DOHH2 (cell line): Measurements from ENCODE around the gene LCE1E.
A peak's percentile ranks its signal among the peaks of the same experiment; 100 is the strongest.

Experiments
- H3F3A ChIP-seq: fragments of 200-600 bp; sonication (generic), shearing (Covaris generic); 2 replicates; pipeline ENCODE4 v1.6.0; 2016; ENCODE audit warnings: antibody characterized with exemption, mild to moderate bottlenecking; ENCODE audit not compliant: control insufficient read depth, insufficient read depth
- H3K27ac ChIP-seq: fragments of 200-600 bp; sonication (generic); 2 replicates; pipeline ENCODE4 v1.5.1; 2014; ENCODE audit warnings: low read depth, mild to moderate bottlenecking, low read length, moderate library complexity
- H3K27me3 ChIP-seq: fragments of 200-600 bp; sonication (generic); 2 replicates; pipeline ENCODE4 v1.6.1; 2014; ENCODE audit warnings: mild to moderate bottlenecking, low read length, mixed read lengths; ENCODE audit not compliant: control insufficient read depth
- H3K36me3 ChIP-seq: fragments of 200-600 bp; sonication (generic); 2 replicates; pipeline ENCODE4 v1.6.1; 2014; ENCODE audit warnings: mild to moderate bottlenecking, low read length, moderate library complexity, mixed read lengths; ENCODE audit not compliant: control insufficient read depth
- H3K4me1 ChIP-seq: fragments of 200-600 bp; sonication (generic); 2 replicates; pipeline ENCODE4 v1.6.1; 2014; ENCODE audit warnings: mild to moderate bottlenecking, low read length, mixed read lengths; ENCODE audit not compliant: control insufficient read depth
- H3K4me2 ChIP-seq: fragments of 200-600 bp; sonication (generic); 2 replicates; pipeline ENCODE4 v1.6.0; 2014; ENCODE audit warnings: mild to moderate bottlenecking, low read length, moderate library complexity
- H3K4me3 ChIP-seq: fragments of 200-600 bp; sonication (generic); 2 replicates; pipeline ENCODE4 v1.5.1; 2014; ENCODE audit warnings: mild to moderate bottlenecking, low read length, mixed read lengths
- H3K79me2 ChIP-seq: fragments of 200-600 bp; sonication (generic); 2 replicates; pipeline ENCODE4 v1.6.1; 2014; ENCODE audit warnings: mild to moderate bottlenecking, low read length, mixed read lengths; ENCODE audit not compliant: control insufficient read depth
- H3K9me2 ChIP-seq: fragments of 200-600 bp; sonication (generic); replicated peaks from 2 replicates; pipeline ENCODE4 v1.6.1; 2014; ENCODE audit warnings: mild to moderate bottlenecking, low read length, mixed read lengths; ENCODE audit not compliant: control insufficient read depth
- H3K9me3 ChIP-seq: fragments of 200-600 bp; sonication (generic); 2 replicates; pipeline ENCODE4 v1.6.1; 2014; ENCODE audit warnings: antibody characterized with exemption, low read length, mixed read lengths; ENCODE audit not compliant: control insufficient read depth, insufficient read depth
- H4K20me1 ChIP-seq: fragments of 200-600 bp; sonication (generic); 2 replicates; pipeline ENCODE4 v1.6.0; 2014; ENCODE audit warnings: low read depth, mild to moderate bottlenecking, antibody characterized with exemption, low read length, moderate library complexity; ENCODE audit not compliant: control insufficient read depth, insufficient read depth
- EZH2phosphoT487 ChIP-seq: fragments of 200-600 bp; sonication (generic); IDR thresholded peaks from 2 replicates; pipeline ENCODE4 v1.6.1; 2017; ENCODE audit warnings: borderline replicate concordance, mild to moderate bottlenecking, antibody characterized with exemption, low read length, moderate library complexity, mixed read lengths
- TF ChIP-seq, protein P1 (sequence below): fragments of 200-600 bp; sonication (generic); IDR thresholded peaks from one replicate; pipeline ENCODE4 v1.5.1; 2014; ENCODE audit warnings: antibody characterized with exemption, mild to moderate bottlenecking, low read depth, low read length; ENCODE audit not compliant: poor library complexity, severe bottlenecking

Gene LCE1E

DNA sequence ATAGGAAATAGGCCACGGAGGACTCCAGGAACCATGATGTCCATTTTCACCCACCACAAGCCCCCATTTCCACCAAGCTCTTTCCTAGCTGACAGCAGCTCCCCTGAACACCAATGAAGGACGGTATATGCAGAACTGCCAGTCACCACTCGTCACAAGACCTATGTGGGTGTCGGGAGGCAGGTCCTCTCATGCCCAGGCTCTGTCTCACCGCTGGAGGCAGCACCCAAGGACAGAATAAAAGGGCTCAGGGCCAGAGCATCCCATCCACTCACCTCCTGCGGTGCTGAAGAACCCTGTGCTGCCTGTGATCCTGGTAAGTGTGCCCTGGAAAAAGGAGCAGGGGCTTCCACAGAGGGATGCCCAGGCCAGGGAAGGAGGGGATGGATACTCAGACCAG, 11.2 kb upstream of the LCE1E start, which contains the start of gene LCE1F:
LCE1F (plus strand) TSS at position 266 of the 400 bp plus-strand sequence. CDS start 1,232 bp downstream, outside the sequence.
- no peaks in the 10 kb centered on the region for H3K9me3 ChIP-seq
- no peaks in the 10 kb centered on the region for H3K36me3 ChIP-seq
- H3K27ac ChIP-seq = no peak within 1 kb of the TSS
- no peak within 1 kb of the TSS for H3K4me3 ChIP-seq
- H3K9me2 ChIP-seq = no peaks in the 10 kb centered on the region
- TF ChIP-seq, protein P1, sequence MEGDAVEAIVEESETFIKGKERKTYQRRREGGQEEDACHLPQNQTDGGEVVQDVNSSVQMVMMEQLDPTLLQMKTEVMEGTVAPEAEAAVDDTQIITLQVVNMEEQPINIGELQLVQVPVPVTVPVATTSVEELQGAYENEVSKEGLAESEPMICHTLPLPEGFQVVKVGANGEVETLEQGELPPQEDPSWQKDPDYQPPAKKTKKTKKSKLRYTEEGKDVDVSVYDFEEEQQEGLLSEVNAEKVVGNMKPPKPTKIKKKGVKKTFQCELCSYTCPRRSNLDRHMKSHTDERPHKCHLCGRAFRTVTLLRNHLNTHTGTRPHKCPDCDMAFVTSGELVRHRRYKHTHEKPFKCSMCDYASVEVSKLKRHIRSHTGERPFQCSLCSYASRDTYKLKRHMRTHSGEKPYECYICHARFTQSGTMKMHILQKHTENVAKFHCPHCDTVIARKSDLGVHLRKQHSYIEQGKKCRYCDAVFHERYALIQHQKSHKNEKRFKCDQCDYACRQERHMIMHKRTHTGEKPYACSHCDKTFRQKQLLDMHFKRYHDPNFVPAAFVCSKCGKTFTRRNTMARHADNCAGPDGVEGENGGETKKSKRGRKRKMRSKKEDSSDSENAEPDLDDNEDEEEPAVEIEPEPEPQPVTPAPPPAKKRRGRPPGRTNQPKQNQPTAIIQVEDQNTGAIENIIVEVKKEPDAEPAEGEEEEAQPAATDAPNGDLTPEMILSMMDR = no peak
- no peak for TF ChIP-seq EZH2phosphoT487
- H3K4me1 ChIP-seq = no peaks in the 10 kb centered on the region
- H3K79me2 ChIP-seq = no peaks in the 10 kb centered on the region
- H3K27me3 ChIP-seq = no peaks in the 10 kb centered on the region
- no peaks in the 10 kb centered on the region for H4K20me1 ChIP-seq
- H3K4me2 ChIP-seq = no peak within 1 kb of the TSS
- H3F3A ChIP-seq = no peaks in the 10 kb centered on the region

DNA sequence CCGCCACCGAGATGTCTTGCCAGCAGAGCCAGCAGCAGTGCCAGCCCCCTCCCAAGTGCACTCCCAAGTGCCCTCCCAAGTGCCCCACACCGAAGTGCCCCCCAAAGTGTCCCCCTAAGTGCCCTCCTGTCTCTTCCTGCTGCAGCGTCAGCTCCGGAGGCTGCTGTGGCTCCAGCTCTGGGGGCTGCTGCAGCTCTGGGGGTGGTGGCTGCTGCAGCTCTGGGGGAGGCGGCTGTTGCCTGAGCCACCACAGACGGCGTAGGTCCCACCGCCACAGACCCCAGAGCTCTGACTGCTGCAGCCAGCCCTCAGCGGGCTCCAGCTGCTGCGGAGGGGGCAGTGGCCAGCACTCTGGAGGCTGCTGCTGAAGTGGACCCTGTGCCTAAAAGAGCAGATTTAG, 9.7 kb upstream of the LCE1E start:
- Histone ChIP-seq H3K4me2 (no peak overlapping the region), H3K79me2 (no peaks in the 10 kb centered on the region), H3F3A (no peaks in the 10 kb centered on the region), H3K9me2 (no peaks in the 10 kb centered on the region), H3K27ac (no peak overlapping the region), H3K9me3 (no peaks in the 10 kb centered on the region), H3K36me3 (no peaks in the 10 kb centered on the region), H4K20me1 (no peaks in the 10 kb centered on the region), H3K27me3 (no peaks in the 10 kb centered on the region), H3K4me3 (no peak overlapping the region), H3K4me1 (no peaks in the 10 kb centered on the region)
- TF ChIP-seq EZH2phosphoT487 = no peak
- TF ChIP-seq, protein P1 = no peak

DNA sequence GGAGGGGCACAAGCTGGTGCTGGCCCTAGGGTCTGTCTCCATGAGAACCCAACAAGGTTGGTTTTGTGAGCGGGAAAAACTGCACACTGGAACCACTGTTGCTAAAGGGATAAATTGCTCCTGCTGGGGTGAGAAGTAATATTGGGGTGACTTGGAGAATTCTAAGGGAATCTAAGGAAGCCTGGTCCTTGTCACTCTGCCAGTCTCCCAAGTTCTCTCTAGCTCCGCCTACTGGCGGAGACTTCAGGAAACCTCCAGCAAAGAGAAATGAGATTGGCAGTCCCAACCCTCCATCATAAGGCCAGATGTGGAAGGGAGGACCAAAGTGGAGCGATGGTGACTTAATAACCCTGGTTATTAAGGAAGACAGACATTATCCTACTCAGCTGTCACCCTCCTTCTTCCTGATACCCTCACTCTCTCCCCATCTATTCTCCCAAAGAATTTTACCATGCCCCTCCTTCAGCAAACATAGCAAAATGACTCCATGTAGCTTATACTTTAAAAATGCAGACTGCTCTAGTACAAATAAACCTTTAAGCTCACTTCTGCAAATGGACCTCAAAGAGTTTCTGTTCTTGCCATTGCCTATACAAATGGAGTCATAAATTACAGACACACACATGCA, 8.4 kb upstream of the LCE1E start:
- no peak for TF ChIP-seq EZH2phosphoT487
- TF ChIP-seq, protein P1 = peak; percentile 58
- Histone ChIP-seq H3K4me3 (no peak overlapping the region), H3K27me3 (no peaks in the 10 kb centered on the region), H3K9me3 (no peaks in the 10 kb centered on the region), H3K27ac (no peak overlapping the region), H3K4me2 (no peak overlapping the region), H3F3A (no peaks in the 10 kb centered on the region), H4K20me1 (no peaks in the 10 kb centered on the region), H3K4me1 (no peaks in the 10 kb centered on the region), H3K79me2 (no peaks in the 10 kb centered on the region), H3K36me3 (no peaks in the 10 kb centered on the region), H3K9me2 (no peaks in the 10 kb centered on the region)
